Neural cell (in vitro differentiated cells): ENCODE measurements around the gene GNAQ.

Experiments
- CTCF ChIP-seq: fragments of 450-650 bp; IDR thresholded peaks from 2 replicates; pipeline ENCODE4 v1.5.1; 2014; ENCODE audit warnings: antibody characterized with exemption, mild to moderate bottlenecking, moderate library complexity; ENCODE audit not compliant: poor library complexity, severe bottlenecking
- EZH2 ChIP-seq: fragments of 200-600, 300-800 bp; shearing (Covaris generic), sonication (generic); IDR thresholded peaks from 2 replicates; pipeline ENCODE4 v1.6.1; 2014; ENCODE audit warnings: antibody characterized with exemption, low read length, borderline replicate concordance, mild to moderate bottlenecking; ENCODE audit not compliant: insufficient read depth, poor library complexity, severe bottlenecking
- POLR2AphosphoS5 ChIP-seq: IDR thresholded peaks from 2 replicates; pipeline ENCODE4 v1.6.1; 2012
- RAD21 ChIP-seq: fragments of 450-650 bp; conservative IDR thresholded peaks from 2 replicates; pipeline ENCODE4 v1.6.1; 2014; ENCODE audit warnings: antibody characterized with exemption, mild to moderate bottlenecking, moderate library complexity
- REST ChIP-seq: IDR thresholded peaks from 2 replicates; pipeline ENCODE4 v1.6.1; 2012; ENCODE audit warnings: borderline replicate concordance
- TAF1 ChIP-seq: IDR thresholded peaks from 2 replicates; pipeline ENCODE4 v1.6.1; 2012; ENCODE audit warnings: low read depth

GRCh38 chr9:77927265-77927664 lies 104.3 kb downstream of the GNAQ start:
- no peak for TF ChIP-seq CTCF
- no peak for TF ChIP-seq TAF1
- TF ChIP-seq EZH2: no peak
- TF ChIP-seq POLR2AphosphoS5: no peak
- TF ChIP-seq REST: no peak
- no peak for TF ChIP-seq RAD21
